GM21786 (cell line): ENCODE results near the gene ZNF469.

Source experiments
- ATAC-seq: cut with Tn5 transposase; IDR thresholded peaks from one replicate; pipeline ENCODE4 v1.9.1; 2021; ENCODE audit not compliant: unreplicated experiment

ZNF469 gene

DNA sequence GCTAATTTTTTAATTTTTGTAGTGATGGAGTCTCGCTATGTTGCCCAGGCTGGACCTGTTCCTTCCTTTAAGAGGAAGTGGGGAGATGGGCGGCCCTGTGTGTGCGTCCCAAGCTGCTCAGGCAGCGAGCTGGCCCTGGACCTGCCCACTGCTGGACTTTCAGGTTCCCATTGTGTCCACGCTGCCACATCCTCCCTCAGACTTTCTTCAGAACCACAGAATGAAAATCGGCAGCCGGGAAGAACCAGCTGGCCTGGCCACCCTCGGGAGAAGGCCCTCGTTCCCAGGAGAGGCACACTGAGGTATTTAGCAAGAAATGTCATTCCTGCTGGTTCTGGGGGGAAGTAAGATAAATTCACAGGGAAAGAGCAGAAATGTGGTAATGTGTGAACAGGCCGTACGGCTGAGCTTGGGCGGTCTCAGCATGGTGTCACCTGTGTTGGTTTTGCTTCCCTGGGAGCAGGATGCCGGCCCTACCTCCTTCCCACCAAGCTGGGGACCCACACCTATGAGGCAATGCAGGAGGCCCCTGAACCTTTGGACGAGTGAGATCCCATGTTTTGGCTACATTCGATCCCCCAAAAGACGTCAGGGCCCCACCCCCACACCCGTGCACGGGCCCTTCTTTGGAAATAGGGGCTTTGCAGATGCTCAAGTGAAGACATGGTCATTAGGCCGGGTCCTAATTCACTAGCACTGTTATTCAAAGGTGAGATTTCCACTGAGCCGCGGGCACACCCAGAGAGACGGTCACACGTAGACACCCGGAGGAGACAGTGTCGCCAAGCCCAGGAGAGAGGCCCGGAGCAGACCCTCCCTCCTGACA is 35.9 kb upstream of the ZNF469 start:
- ATAC-seq, result no peak

DNA sequence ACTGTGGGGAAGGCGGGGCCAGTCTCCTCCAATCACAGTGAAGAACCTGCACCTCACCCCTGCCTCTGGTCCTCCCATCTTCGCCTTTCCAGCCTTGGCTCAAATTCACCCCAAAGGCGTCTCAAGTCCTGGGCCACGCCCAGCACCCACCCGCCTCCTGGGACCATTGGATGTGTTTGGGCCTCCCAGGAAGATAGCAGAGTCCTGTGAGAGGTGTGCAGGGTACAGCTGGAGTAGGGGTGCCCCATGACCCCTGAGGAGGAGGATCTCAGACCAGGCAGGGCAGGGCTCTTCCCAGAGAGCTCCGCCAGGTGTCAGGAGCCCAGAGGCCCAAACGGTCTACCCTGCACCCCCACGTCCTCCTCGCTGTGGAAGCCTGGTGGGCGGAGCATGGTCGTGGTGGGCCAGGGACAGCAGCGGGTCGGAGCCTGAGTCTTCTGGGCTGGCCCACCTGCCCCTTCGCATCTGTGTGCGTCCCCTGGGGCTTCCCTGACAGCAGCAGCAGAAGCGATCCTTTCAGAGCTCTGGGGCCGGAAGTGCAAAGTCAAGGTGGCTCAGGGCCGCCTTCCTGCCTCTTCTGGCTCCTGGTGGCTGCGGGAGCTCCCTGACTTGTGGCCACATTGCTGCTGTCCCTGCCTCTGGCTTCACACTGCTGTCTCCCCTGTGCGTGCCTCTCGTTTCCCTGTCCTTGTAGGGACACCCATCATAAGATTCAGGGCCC is 34.9 kb upstream of the ZNF469 start:
- no peak for ATAC-seq

DNA sequence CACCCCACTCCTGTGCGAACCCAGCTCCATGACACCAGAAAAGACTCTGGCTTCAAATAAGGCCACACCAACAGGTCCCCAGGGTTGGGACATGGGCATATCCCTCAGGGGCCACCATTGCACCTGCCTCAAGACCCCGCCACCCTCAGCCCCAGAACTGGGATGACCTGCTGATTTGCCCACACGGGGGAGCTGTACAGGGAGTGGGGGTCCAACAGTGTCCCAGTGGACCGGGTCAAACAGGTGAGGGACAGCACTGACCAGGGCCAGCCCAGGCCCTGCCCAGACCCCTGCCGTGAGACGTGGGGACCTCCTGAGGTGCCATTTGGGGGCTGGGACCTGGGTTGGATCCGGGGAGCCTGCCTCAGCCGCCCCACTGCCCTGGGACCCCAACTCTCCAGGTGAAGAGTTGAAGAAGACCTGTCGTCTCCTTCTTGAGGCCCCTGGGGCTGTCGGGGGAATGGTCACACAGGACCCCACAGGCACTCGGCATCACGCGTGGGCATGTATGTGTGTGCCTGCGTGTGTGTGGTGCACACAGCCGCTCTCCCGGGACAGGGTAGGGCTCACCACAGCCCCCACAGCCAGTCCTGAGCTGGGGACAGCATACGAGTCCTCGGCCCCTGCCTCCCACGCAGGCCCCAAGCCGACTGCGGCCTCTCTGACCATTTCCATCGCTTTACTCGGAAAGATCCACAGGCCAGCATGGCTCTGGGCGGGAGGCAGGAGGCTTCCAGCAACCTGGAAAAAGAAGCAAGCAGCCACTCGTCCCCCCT is 34.2 kb upstream of the ZNF469 start:
- no peak for ATAC-seq

DNA sequence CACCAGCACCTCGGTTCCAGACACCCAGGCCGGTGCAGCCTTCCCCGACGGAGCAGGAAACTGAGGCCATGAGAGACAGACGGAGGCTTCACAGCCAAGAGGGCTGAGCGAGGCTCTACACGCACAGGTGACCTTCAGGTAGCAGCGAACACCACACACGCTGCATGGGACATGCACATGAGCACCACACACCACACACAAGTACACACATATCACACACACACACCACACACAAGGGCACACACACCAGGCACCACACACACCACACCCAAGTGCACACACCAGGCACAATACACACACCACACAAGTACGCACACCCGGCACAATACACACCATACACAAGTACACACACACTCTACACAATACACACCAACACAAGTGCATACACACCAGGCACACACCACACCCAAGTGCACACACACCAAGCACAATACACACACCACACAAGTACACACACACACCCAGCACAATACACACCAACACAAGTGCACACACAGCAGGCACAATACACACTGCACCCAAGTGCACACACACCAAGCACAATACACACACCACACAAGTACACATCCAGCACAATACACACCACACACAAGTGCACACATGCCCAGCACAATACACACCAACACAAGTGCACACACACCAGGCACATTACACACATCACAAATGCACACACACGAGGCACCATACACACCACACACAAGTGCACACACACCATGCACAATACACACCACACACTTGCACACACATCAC is 33.4 kb upstream of the ZNF469 start:
- no peak for ATAC-seq

DNA sequence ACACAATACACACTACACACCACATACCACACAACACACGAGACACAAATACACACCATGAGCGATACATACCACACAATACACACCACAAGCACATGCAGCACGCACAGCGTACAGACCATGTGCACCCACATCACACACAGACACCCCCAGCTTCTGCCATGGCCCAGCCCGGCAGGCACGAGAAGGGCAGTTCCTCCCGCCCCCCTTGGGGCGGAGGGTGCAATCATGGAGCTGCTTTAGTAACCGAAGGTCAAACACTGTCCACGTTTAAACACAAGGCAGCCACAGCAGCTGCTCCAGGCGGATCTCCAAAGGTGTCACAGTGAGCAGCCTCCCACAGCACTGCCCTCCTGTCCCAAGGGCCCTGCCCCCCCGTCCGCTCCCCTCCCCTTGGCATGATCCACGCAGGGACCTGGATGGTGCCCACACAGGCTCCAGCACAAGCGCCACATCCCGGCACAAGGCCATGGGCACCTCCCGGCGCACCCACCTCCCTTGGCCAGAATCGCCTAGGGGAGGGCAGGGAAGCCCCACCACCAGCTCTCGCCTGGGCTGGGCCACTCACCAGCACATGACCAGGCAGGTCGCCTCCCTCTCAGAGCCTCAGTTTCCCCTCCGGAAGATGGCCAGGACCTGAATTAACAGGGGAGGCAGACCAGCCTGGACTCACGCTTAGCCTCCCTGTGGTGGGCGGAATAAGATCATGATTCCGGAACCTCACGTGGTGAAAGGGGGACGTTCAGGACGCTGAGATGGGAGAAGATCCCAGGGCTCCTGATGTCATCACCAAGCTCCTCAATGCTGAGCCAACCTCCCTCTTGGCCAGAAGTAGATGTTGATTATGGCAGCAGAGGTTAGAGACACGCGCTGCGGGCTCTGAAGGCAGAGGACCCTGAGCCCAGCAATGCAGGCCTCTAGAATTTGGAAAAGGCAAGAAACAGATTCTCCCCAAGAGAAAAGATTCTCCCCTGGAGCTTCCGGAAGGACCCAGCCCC is 32.6 kb upstream of the ZNF469 start:
- ATAC-seq, result no peak

DNA sequence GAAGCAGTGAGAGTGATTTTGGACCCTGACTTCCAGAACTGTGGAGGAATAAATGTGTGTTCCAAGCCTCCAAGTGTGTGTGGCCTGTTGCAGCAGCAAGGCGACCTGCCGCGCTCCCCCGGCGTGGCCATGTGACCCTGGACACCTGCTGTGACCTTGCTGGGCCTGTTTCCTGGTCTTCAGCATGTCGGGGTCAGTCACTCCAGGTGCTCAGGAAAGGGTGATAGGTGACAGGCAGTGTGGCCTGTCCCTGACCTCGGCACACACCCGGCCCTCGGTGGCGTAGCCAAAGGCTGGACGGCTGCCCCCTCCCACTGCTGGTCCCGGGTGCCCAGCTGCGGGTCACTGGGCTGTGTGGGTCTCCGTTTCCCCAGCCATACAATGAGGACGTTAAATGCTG is 31.8 kb upstream of the ZNF469 start:
- no peak for ATAC-seq

DNA sequence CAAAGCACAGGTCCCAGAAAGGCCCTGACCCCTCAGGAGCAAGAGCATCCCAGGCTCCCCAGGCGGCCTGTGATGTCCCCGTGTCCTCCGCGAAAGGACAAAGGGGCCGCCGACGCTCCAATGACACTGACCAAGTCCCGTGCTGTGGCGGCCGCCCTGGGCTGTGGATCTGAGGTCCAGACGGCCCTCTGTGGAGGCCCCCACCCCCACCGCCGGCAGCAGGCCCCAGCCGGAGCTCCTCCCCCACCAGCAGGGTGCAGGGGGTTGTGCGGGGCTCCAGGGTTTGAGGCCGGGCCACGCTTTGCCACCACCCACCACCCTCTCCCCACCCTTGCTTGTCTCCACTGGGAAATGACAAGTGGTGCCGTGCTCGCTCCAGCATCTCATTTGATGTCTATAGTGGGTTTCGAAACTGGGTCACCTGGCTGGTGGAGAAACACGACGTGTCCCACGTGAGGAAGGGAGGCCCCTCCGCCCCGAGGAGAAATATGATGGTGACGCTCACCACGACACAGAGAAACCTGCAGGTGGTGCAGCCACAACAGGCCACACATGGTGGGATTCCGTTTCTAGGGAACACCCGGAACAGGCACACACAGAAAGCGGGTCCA is 31.2 kb upstream of the ZNF469 start:
- no peak for ATAC-seq

DNA sequence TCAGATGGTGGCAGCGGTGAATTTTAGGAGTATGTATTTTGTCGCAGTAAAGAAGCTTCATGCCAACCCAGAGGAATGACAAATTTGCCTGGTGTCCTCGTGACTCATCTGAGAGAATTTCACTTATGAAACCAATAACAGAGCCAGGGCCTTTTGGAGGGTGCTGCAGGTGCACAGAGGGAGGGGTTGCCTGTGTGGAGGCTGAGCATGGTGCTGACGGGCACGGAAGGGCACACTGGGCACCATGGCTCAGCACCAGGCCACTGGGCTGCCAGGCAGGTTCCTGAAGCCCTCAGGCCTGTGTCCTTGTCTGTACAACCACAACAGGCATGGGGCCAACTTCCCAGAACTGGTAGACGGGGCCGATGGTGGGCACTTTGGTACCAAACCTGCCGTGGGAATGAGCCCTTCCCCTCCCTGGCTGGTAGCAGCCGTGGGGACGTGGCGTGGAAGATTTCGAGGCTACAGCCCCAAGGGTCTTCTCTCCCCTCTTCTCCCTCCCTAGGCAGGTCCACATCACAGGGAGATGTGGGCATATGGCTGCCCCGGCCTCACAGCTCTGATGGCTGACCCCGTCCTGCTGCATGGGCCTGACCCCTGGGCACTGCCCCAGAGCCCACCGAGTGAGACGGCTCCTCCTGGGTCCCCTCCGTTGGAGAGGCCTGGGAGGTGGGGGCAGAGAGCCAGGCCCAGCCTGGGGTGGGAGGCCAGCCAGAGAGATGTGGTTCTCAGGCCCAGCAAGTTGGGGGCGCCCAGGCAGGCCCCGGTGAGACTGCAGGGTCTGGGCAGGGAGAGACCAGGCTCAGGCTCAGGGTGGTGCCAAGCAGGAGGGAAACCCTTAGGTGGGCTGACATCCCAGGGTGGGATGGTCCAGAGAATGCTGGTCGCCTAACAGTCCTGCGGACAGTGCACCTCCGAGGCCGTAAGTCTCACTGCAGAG is 30.2 kb upstream of the ZNF469 start:
- no peak for ATAC-seq

DNA sequence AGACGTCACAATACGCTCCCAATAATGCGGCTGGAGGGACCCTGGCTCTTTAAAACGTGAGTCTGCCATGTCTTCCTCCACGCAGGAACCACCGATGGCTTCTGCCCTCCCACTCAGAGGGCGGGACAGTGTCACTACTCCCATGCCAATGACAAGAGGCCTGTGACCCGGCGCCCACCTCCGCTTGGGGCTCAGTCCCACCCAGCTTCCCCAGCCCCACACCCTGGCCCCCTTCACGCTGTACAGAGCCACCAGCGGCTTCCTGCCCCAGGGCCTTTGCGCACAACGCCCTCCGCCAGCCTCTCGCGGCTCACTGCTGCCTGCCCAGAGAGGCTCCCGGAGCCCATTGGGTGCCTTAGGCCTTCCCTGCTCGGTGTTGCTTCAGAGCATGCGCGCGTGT is 29.5 kb upstream of the ZNF469 start:
- ATAC-seq, result no peak

DNA sequence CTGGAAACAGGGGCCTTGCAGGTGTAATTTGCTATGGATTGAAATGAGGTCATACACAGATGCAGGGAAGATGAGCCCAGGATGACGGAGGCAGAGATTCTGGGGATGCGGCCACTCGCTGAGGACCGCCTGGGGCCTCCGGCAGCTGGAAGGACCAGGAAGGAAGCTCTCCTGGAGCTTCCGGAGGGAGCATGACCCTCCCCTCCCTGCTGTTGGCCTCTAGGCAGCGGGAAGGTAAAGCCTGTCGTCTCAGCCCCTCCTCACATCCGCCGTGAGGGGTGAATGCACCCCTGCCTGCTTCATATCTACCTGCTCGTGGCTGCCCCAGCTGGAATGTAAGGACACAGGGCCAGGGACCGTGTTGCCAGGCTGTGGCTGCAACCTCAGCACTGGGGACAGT is 29.1 kb upstream of the ZNF469 start:
- ATAC-seq, result no peak

DNA sequence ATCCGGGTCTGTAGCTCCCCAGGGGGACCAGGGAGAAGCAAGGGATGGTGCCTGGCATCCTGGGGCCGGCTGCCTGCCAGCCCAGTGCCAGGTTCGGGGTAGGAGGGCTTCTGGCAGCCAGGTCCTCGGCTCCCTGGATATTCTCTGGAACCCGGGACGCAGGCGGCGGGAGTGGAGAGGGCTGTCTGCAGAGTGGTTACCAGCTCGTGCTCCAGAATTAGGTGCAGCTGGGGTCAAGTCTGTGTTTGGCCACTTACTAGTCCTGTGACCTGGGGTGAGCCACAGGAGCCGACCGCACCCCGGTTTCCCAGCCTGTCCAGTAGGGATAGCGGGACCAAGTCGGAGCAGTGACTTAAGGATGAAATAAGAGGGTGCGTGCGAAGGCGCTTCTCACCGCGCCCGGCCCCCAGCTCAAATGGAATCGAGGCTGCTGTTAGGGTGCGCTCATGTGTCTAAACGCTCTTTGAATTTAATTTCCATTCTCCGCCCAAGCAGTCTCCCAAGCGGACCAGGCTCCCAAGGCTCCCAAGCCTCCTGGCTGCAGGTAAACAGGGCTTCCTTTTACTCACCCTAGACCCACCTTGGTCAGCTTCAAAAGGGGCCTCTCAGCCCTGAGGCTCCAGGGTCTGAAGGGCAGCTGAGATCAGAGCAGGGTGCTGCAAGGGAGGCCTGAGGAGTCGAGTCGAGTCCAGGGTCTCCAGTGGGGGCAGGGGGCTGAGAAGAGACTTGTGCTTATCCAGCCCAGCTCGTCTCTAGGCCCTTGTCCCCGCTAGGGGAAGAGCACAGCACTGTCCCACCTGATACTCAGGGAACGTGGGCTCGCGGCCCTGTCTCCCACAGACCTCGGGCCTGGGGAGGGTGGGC is 28.3 kb upstream of the ZNF469 start:
- no peak for ATAC-seq

DNA sequence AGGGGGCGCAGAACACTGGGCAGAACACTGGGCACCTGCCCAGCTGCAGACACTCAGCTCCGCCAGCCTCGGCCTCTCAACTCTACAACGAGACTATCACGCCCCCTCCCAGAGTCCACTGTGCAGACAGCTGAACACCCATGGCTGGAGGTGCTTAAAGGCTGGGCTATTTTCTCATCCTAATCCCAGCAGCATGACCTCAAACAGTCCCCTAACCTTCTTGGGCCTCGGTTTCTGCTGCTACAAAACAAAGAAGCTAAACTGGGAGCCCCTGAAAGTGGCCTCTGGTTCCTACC is 27.7 kb upstream of the ZNF469 start:
- ATAC-seq, result no peak

DNA sequence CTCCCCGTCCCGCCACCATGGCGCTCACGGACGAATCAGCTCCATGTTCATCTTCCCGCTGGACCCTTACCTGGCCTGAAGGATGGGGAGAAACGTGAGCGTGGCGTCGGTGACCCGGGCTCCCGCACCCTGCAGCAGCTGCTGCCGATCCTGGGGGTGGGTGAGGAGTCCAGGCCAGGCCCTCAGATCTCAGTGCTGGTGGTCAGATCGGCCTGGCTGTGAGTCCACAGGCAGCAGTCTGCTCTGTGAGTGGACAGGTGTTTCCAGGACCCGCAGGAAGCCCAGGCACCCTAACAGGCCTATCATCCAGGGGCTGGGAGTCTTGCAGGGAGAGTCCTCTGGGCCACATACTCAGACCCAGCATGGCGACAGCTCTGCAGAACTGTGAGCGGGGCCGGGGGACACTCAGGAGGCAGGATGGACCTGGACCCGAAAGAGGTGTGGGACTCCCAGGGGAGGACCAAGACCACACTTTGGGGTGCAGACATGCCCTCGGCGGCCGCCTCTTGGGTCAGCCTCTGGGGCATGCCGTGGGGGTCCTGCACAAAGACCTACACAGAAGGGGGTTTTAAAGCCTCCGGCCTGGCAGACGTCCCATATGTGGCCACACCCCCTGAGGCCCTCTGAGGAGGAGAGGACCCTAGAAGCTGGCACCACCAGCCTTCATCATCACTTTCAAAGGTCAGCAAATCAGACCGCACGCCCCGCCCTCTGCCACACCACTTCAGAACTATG is 27.2 kb upstream of the ZNF469 start:
- ATAC-seq, result no peak

DNA sequence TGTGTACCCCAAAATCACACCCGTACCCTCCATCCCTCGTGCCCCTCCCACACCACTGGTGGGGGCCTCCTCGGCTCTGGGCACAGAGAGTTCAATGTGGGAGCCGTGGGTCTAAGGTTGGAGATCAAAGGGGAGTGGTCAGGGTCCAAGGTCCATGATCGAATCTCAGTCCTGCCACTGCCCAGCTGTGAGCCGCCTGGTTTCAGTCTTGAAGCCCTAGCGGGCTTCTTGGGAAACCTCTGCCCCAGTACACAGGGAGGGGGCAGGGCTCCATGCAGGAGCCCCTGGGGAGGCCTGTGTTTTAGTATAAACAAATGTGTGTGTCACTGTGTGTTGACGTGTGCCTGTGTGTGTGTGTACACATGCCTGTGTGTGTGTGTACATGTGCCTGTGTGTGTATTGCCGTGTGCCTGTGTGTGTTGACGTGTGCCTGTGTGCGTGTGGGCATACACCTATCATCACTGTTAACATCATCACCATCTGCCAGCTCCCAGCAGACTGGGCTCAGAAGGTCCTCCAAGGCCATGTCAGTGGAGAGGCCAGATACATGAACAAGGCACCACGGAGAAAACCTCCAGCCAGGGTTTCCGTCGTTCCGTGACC is 26.5 kb upstream of the ZNF469 start:
- ATAC-seq, result no peak

DNA sequence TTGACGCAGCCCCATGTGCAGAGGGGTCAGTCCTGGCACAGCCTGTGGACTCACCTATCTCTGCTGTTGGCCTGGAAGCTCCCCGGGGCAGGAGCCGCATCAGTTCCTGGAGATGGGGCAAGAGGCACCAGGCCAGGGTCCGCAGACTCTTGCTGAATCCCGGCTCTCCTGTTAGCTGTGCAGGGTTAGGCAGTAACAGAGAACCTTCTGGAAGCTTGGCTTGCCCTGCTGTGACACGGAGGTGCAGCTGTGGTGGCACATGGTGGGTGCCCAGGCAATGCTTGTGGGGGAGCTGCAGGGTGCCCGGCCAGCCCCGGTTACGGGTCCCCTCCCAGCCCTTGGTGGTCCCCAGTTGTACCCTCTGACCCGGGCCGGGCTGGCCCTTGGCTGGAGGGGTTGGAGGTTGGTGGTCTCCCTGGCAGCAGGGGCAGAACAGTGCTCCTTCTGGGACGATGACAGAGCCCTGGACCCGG is 26.0 kb upstream of the ZNF469 start:
- no peak for ATAC-seq

DNA sequence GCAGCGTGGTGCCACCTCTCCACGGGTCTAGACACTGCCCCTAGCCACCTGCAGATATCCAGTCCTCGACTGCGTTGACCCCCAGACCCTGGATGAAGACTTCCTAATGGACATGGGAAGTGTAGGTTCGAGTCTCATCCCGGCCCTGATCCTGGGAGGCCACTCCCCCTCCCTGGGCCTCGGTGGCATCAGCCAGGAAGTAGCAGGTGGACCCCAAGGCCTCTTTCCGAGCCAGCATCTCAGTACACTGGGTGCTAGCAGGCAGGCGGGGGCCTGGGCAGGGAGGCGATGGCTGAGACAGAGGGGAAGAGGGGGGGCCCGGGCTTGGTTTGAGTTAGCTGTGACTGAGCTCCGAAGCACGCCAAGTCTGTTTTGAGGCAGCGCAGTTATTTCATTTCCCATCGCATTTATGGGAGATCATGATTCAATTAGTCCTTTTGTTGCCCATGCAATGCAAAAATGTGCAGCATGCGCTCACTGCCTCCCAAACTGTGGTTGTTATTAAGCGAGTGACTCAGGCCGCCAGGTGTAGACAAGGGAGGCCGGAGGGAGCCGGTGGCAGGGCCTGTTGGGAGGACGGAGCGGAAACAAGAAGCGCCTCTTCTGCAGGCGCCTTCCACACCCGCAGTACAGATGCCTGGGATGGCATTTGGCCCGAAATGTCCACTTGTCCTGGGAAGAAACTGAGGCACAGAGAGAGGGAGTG is 25.3 kb upstream of the ZNF469 start:
- no peak for ATAC-seq
